ENCODE data around the gene GJD3. TPM values are rescaled to one million over a fixed set of nuclear protein-coding genes. Genes with fewer than 3 reads are reported as not detected.

Gene GJD3
- total RNA-seq, 1 donor from 2014 or later: not detected

DNA sequence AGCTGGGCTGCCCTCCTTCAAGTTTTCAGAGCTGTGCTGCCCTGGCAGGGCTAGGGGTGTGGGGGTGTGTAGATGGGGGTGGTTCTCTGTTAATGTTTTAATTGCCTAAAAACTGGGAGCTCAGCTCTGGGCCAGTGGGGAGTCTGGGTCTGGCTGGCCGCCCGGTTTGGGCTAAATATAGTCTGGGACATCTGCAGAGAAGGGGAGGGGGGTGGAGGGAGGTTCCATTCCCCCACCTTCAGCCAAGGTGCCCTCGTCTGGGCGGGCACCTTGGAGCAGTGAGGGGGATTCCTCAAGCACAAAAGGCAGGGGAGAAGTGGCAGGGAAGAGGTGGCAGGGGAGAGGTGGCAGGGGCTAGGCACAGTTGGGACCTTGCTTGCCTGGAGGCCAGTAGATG is 42.6 kb downstream of the GJD3 start:
- Mint-ChIP-seq H3K9me3 (no peaks in the 10 kb centered on the region), H3K4me3 (no peak overlapping the region), H3K27me3 (ENCODE audit: insufficient read depth, low read depth) (peaks cover 4% of the 10 kb centered on the region), H3K27ac (no peak overlapping the region), H3K4me1 (peaks cover 54% of the 10 kb centered on the region), H3K36me3 (no peaks in the 10 kb centered on the region)
- peaks cover 10% of the 10 kb centered on the region for H3F3A ChIP-seq (ENCODE audit: low read depth)
- DNase-seq (ENCODE audit: low spot score): no peak
- peaks cover 21% of the 10 kb centered on the region for H3K79me2 ChIP-seq (ENCODE audit: low read depth)
- no peak overlapping the region for H3K4me2 ChIP-seq
- H3K4me1 ChIP-seq: peaks cover 21% of the 10 kb centered on the region
- no peak overlapping the region for H3K4me3 ChIP-seq
- H3K9me3 ChIP-seq (ENCODE audit: low read depth): no peaks in the 10 kb centered on the region
- no peaks in the 10 kb centered on the region for H3K36me3 ChIP-seq
- H3K9ac ChIP-seq: no peak overlapping the region
- H3K27ac ChIP-seq: no peak overlapping the region
- peaks cover 69% of the 10 kb centered on the region for H4K20me1 ChIP-seq (ENCODE audit: low read depth)
- H2AFZ ChIP-seq (replicated peaks): no peak overlapping the region
- peaks cover 17% of the 10 kb centered on the region for H3K27me3 ChIP-seq
- TF ChIP-seq CTCF (IDR thresholded peaks at IDR 0.05) (no peak), EZH2 (IDR thresholded peaks at IDR 0.05) (no peak), EZH2phosphoT487 (IDR thresholded peaks at IDR 0.05) (no peak)

GRCh38 chr17:40321524-40321929 is 43.0 kb downstream of the GJD3 start:
- H3K4me2 ChIP-seq: no peak overlapping the region
- no peak for TF ChIP-seq EZH2 (IDR thresholded peaks at IDR 0.05)
- TF ChIP-seq EZH2phosphoT487 (IDR thresholded peaks at IDR 0.05): no peak
- no peak for TF ChIP-seq CTCF (IDR thresholded peaks at IDR 0.05)
- no peak for DNase-seq (ENCODE audit: low spot score)
- Mint-ChIP-seq H3K36me3 (no peaks in the 10 kb centered on the region), H3K4me3 (no peak overlapping the region), H3K27me3 (ENCODE audit: insufficient read depth, low read depth) (peaks cover 4% of the 10 kb centered on the region), H3K27ac (no peak overlapping the region), H3K4me1 (peaks cover 55% of the 10 kb centered on the region), H3K9me3 (no peaks in the 10 kb centered on the region)
- peaks cover 23% of the 10 kb centered on the region for H3K4me1 ChIP-seq
- no peaks in the 10 kb centered on the region for H3K36me3 ChIP-seq
- H3K27ac ChIP-seq: no peak overlapping the region
- H3K9ac ChIP-seq: no peak overlapping the region
- H4K20me1 ChIP-seq (ENCODE audit: low read depth): peaks cover 67% of the 10 kb centered on the region
- peaks cover 21% of the 10 kb centered on the region for H3K27me3 ChIP-seq
- H3K79me2 ChIP-seq (ENCODE audit: low read depth): peaks cover 21% of the 10 kb centered on the region
- H3K9me3 ChIP-seq (ENCODE audit: low read depth): no peaks in the 10 kb centered on the region
- H3F3A ChIP-seq (ENCODE audit: low read depth): peaks cover 12% of the 10 kb centered on the region
- H3K4me3 ChIP-seq: no peak overlapping the region
- H2AFZ ChIP-seq (replicated peaks): no peak overlapping the region

DNA sequence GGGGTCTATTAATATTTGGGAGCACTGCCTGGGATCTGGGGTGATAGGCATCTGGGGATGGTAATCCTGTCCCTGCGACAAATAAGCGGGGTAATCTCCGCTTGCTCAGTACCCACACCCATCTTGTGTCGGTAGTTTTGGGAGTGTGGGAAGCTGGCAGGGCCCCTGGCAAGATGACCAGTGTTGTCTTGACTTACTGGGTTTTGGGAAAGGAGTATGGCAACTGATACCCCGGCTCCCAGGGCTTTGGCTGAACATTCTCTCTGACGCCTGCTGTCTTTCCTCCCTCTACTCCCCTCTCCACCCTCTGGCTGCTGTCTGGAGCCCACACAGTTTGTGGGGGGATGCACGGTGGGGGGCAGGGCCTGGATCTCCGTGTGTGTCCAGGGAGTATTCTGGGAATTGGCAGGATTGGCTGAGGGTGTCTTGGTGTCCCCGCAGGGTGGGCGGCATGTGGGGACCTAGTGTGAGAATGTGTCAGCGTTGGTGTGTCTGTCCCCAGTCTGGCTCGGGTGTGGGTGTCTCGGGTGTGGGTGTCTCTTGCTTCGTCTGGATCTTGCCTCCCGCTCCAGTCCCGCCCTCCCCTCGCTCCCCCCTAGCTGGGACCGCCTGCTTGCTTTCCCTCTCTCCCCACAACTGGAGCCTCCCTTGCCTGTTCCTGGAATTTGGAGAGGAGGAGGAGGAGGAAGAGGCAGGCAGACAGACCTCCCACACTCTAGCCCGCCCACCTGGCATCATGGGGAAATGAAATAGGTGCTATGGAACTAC is 43.6 kb downstream of the GJD3 start:
- Mint-ChIP-seq H3K36me3 (no peaks in the 10 kb centered on the region), H3K4me1 (peaks cover 57% of the 10 kb centered on the region), H3K27me3 (ENCODE audit: insufficient read depth, low read depth) (peaks cover 8% of the 10 kb centered on the region), H3K4me3 (peak overlapping the region; percentile 33), H3K9me3 (no peaks in the 10 kb centered on the region), H3K27ac (no peak overlapping the region)
- no peaks in the 10 kb centered on the region for H3K9me3 ChIP-seq (ENCODE audit: low read depth)
- DNase-seq (ENCODE audit: low spot score): no peak
- no peak overlapping the region for H3K9ac ChIP-seq
- H3K4me1 ChIP-seq: peaks cover 28% of the 10 kb centered on the region
- H3K27ac ChIP-seq: no peak overlapping the region
- H3K27me3 ChIP-seq: peaks cover 27% of the 10 kb centered on the region
- peaks cover 18% of the 10 kb centered on the region for H3F3A ChIP-seq (ENCODE audit: low read depth)
- H2AFZ ChIP-seq (replicated peaks): no peak overlapping the region
- H3K4me3 ChIP-seq: no peak overlapping the region
- H4K20me1 ChIP-seq (ENCODE audit: low read depth): peaks cover 66% of the 10 kb centered on the region
- TF ChIP-seq CTCF (IDR thresholded peaks at IDR 0.05) (no peak), EZH2 (IDR thresholded peaks at IDR 0.05) (no peak), EZH2phosphoT487 (IDR thresholded peaks at IDR 0.05) (no peak)
- H3K4me2 ChIP-seq: peak overlapping the region; percentile 11
- peaks cover 21% of the 10 kb centered on the region for H3K79me2 ChIP-seq (ENCODE audit: low read depth)
- H3K36me3 ChIP-seq: no peaks in the 10 kb centered on the region

Measured in neural progenitor cell (in vitro differentiated cells).